BLaER1 (cell line): ENCODE data around the gene TRIM7.

Experiments
- H3K27ac ChIP-seq: shearing (Covaris generic); formaldehyde crosslinking; 2 replicates; pipeline ENCODE4 v1.8.1; 2022
- H3K27me3 ChIP-seq: shearing (Covaris generic); formaldehyde crosslinking; 2 replicates; pipeline ENCODE4 v1.8.1; 2022
- H3K36me3 ChIP-seq: shearing (Covaris generic); formaldehyde crosslinking; 2 replicates; pipeline ENCODE4 v1.8.1; 2022
- H3K4me1 ChIP-seq: shearing (Covaris generic); formaldehyde crosslinking; 2 replicates; pipeline ENCODE4 v1.8.1; 2022
- H3K4me2 ChIP-seq: shearing (Covaris generic); formaldehyde crosslinking; 2 replicates; pipeline ENCODE4 v1.8.1; 2022
- H3K4me3 ChIP-seq: shearing (Covaris generic); formaldehyde crosslinking; 2 replicates; pipeline ENCODE4 v1.8.1; 2022
- H3K9ac ChIP-seq: shearing (Covaris generic); formaldehyde crosslinking; 2 replicates; pipeline ENCODE4 v1.8.1; 2022
- H3K9me3 ChIP-seq: shearing (Covaris generic); formaldehyde crosslinking; 2 replicates; pipeline ENCODE4 v1.8.1; 2022
- H4K20me1 ChIP-seq: shearing (Covaris generic); formaldehyde crosslinking; 2 replicates; pipeline ENCODE4 v1.8.1; 2022
- Cebpa-rat ChIP-seq: shearing (Covaris generic); IDR thresholded peaks from 2 replicates; pipeline ENCODE4 v1.8.1; 2022

TRIM7 gene

DNA sequence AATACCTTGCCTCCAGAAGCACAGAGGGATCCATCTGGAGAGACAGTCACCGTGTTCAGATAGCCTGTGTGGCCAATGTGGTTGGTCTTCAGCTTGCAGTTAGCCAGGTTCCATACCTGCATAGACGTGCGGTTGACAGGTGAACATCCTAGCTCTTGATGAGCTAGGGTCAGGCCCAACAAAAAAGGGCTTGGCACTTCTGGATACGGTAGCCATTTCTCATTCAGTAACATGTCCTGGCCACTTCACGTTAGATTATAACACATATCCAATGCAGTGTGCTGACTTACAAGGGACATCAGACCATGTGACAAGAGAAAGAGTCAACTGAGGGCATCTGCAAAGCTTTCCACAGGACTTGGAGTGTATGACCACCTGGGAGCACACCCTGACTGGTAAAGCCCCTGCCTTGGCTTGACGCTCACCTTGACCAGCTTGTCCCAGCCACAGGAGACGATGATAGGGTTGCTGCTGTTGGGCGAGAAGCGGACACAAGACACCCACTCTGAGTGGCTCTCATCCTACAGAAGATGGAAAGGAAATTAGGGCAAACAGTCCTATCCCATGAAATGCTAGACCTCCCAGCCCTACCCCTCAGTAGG lies 34.2 kb upstream of the TRIM7 start:
- TF ChIP-seq Cebpa-rat: no peak
- no peaks in the 10 kb centered on the region; the same call in 1 of the 2 replicates for H3K27me3 ChIP-seq
- H3K9ac ChIP-seq: no peak overlapping the region
- peaks cover 89% of the 10 kb centered on the region for H3K36me3 ChIP-seq
- H4K20me1 ChIP-seq: peaks cover 93% of the 10 kb centered on the region
- peaks cover 48% of the 10 kb centered on the region for H3K4me1 ChIP-seq
- H3K9me3 ChIP-seq: no peaks in the 10 kb centered on the region
- no peak overlapping the region for H3K27ac ChIP-seq
- H3K4me2 ChIP-seq: peak overlapping the region; percentile 98; the same call in 1 of the 2 replicates
- no peak overlapping the region for H3K4me3 ChIP-seq

DNA sequence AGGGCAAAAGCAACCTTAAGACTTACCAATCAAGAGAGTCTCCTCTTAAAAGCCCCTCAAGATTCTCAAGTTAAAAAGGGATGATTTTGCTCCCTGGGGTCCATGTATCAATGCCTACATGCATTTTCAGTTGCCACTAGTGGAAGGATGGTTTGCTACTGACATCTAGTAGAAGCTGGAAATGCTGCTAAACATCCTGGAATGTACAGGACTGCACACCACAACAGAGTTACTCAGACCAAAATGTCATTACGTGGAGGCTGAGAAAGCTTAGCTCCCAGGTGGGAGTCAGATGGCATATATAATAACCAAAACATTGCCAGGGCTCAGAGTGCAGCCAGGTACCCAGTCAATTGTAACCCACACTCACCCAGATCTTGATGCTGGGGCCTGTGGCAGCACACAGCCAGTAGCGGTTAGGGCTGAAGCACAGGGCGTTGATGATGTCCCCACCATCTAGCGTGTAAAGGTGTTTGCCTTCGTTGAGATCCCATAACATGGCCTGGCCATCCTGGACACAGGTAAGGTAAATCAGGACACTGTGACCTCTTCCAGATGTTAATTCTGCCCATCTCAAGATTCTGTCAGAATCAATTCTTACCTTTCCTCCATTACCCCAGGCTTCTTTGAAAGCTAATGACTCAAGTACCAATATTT lies 32.9 kb upstream of the TRIM7 start:
- H3K4me3 ChIP-seq: no peak overlapping the region
- peaks cover 59% of the 10 kb centered on the region for H3K4me1 ChIP-seq
- H3K9me3 ChIP-seq: no peaks in the 10 kb centered on the region
- no peak overlapping the region for H3K27ac ChIP-seq
- peaks cover 98% of the 10 kb centered on the region for H3K36me3 ChIP-seq
- H4K20me1 ChIP-seq: peaks cover 98% of the 10 kb centered on the region
- TF ChIP-seq Cebpa-rat: no peak
- no peak overlapping the region for H3K9ac ChIP-seq
- no peaks in the 10 kb centered on the region; the same call in 1 of the 2 replicates for H3K27me3 ChIP-seq
- no peak overlapping the region for H3K4me2 ChIP-seq

DNA sequence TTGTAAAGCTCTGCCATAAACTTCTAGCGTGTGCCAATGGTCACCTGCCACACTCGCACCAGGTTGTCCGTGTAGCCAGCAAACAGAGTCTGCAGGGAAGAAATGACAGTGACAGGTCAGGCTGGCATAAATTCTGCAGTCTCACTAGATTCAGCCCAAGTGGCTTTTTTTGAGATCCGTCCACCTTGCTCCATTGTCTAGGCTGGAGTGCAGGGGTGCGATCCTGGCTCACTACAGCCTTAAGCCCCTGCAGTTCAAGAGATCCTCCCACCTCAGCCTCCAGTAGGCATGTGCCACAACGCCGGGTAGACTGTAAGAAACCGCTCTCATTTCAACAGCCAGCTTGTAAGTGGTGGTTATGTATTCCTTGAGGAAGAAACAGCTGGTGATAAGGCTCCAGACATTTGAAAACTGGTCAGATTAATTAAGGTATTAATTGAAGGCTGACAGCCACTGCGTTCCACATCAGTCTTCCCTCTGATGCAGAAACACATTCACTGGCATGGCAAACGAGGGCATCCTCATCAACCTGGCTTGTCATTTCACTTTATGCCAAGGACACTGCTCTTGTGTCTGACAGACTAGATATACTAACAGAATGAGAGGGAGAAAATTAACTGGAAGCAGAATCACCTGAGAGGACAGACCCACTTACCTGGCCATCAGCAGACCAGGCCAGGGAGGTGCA lies 32.1 kb upstream of the TRIM7 start:
- peaks cover 98% of the 10 kb centered on the region for H3K36me3 ChIP-seq
- no peaks in the 10 kb centered on the region for H3K9me3 ChIP-seq
- no peaks in the 10 kb centered on the region; the same call in 1 of the 2 replicates for H3K27me3 ChIP-seq
- no peak overlapping the region for H3K4me3 ChIP-seq
- no peak overlapping the region for H3K9ac ChIP-seq
- peaks cover 96% of the 10 kb centered on the region for H4K20me1 ChIP-seq
- H3K27ac ChIP-seq: no peak overlapping the region
- TF ChIP-seq Cebpa-rat: no peak
- H3K4me1 ChIP-seq: peaks cover 55% of the 10 kb centered on the region
- H3K4me2 ChIP-seq: no peak overlapping the region

DNA sequence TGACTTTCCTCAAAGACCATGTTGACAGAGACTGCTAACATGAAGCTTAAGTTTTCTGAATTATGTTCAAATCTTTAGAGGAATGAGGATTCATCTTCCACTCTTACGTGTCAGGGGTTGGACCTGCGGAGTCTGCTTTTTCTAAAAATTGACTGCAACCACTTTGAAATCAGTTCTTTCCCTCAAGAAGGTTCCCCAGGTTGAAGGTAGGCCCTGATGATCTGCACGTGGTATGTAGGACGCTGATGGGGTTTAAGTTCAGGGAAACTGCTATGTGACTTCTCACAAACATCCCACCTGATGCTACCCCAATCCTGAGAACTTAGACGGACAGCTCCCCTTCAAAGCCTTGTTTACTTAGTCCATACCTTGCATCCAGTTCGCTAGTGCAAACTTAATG lies 31.5 kb upstream of the TRIM7 start:
- H3K9me3 ChIP-seq: no peaks in the 10 kb centered on the region
- peaks cover 51% of the 10 kb centered on the region for H3K4me1 ChIP-seq
- no peaks in the 10 kb centered on the region; the same call in 1 of the 2 replicates for H3K27me3 ChIP-seq
- TF ChIP-seq Cebpa-rat: no peak
- H3K9ac ChIP-seq: no peak overlapping the region
- H3K4me3 ChIP-seq: no peak overlapping the region
- H3K4me2 ChIP-seq: no peak overlapping the region
- peaks cover 98% of the 10 kb centered on the region for H3K36me3 ChIP-seq
- no peak overlapping the region for H3K27ac ChIP-seq
- peaks cover 90% of the 10 kb centered on the region for H4K20me1 ChIP-seq

DNA sequence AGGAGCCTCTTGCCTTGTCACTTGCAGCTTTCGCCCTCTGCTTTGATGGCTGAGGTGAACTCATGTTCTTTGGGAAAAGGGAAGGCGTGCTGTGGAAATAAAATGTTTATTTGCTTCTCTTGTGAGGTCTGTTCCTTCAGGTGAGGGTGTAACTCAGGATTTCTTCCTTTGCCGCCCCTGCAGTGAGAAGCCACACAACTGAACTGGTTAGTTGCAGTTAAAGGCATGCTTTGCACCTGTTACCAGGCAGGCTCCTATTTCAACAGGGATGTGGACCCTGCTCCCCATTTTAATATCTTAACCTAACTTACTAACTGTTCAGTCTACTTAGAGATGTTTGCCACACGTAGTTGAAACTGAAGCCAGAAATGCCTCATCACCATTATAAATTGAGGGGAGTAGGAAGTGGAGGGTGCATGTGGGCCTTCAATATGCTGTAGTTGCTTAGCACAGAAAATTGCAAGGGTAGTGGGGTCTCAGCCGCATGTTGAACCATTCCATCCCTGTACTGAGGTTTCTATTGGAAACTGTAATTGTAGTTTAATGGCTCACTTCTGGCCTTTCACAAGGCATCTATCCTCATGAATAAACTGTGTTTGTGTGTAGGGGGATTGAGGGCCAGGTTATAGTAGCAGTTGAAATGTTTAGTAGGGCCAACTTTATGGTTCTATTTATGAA lies 30.8 kb upstream of the TRIM7 start:
- Histone ChIP-seq H3K4me1 (peaks cover 51% of the 10 kb centered on the region), H3K36me3 (peaks cover 98% of the 10 kb centered on the region), H3K4me3 (no peak overlapping the region), H3K27me3 (no peaks in the 10 kb centered on the region; the same call in 1 of the 2 replicates), H4K20me1 (peaks cover 84% of the 10 kb centered on the region), H3K27ac (peak overlapping the region; percentile 57), H3K4me2 (no peak overlapping the region), H3K9me3 (no peaks in the 10 kb centered on the region), H3K9ac (no peak overlapping the region)
- no peak for TF ChIP-seq Cebpa-rat

DNA sequence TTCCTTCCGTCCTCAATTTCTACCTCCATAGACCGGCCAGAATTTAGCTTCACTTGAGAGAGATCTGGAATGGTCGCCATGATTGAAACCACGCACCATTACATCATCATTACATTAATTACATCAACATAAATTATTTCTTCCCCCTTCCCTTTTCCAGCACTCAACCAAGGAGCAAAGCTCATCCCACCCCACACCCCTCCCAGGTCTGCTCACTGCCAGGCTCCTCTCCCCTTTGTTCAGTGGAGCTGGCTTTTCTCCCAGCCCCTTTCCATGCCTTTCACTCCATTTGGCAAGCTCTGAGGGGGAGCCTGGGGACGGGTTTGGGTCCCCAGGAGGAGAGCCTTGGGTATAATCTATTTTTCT lies 30.3 kb upstream of the TRIM7 start:
- no peak overlapping the region for H3K4me3 ChIP-seq
- H3K27me3 ChIP-seq: no peaks in the 10 kb centered on the region; the same call in 1 of the 2 replicates
- no peak overlapping the region for H3K9ac ChIP-seq
- H3K9me3 ChIP-seq: no peaks in the 10 kb centered on the region
- peaks cover 79% of the 10 kb centered on the region for H4K20me1 ChIP-seq
- peaks cover 52% of the 10 kb centered on the region for H3K4me1 ChIP-seq
- TF ChIP-seq Cebpa-rat: no peak
- no peak overlapping the region for H3K4me2 ChIP-seq
- peak overlapping the region; percentile 57 for H3K27ac ChIP-seq
- peaks cover 97% of the 10 kb centered on the region for H3K36me3 ChIP-seq

DNA sequence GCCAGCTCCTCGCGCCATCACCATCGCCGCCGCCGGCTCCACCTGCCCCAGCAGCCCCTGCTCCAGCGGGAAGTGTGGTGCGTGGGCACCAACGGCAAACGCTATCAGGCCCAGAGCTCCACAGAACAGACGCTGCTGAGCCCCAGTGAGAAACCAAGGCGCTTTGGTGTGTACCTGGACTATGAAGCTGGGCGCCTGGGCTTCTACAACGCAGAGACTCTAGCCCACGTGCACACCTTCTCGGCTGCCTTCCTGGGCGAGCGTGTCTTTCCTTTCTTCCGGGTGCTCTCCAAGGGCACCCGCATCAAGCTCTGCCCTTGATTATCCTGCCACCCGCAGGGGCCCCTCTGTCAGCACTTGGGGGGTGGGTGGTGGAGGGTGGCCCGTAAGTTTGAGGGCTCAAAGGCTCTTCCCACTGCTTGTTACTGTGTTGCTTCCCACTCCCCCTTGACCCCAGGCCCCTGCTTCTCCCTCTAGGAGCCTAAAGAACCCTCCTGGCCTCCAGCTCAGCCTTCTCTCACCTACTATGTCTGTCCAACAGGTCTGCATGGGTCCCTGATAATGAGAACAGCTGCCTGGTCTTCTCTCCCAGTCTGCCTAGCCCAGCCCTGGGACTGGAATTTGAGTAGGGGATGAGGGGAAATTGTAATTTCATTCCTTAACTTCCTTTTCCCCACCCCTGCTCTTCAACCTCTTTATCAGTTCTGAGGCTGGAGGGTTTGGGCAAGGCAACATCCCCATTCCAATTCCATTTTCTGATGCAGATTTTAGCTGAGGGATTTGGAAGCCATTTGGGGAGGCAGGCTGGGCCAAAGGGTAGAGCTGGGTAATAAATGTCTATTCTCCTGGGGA lies 29.7 kb upstream of the TRIM7 start:
- H4K20me1 ChIP-seq: peaks cover 72% of the 10 kb centered on the region
- TF ChIP-seq Cebpa-rat: no peak
- H3K27me3 ChIP-seq: no peaks in the 10 kb centered on the region; the same call in 1 of the 2 replicates
- no peak overlapping the region for H3K9ac ChIP-seq
- H3K36me3 ChIP-seq: peaks cover 90% of the 10 kb centered on the region
- no peak overlapping the region for H3K4me3 ChIP-seq
- no peaks in the 10 kb centered on the region for H3K9me3 ChIP-seq
- peaks cover 53% of the 10 kb centered on the region for H3K4me1 ChIP-seq
- H3K4me2 ChIP-seq: no peak overlapping the region
- peak overlapping the region; percentile 30; the same call in 1 of the 2 replicates for H3K27ac ChIP-seq

DNA sequence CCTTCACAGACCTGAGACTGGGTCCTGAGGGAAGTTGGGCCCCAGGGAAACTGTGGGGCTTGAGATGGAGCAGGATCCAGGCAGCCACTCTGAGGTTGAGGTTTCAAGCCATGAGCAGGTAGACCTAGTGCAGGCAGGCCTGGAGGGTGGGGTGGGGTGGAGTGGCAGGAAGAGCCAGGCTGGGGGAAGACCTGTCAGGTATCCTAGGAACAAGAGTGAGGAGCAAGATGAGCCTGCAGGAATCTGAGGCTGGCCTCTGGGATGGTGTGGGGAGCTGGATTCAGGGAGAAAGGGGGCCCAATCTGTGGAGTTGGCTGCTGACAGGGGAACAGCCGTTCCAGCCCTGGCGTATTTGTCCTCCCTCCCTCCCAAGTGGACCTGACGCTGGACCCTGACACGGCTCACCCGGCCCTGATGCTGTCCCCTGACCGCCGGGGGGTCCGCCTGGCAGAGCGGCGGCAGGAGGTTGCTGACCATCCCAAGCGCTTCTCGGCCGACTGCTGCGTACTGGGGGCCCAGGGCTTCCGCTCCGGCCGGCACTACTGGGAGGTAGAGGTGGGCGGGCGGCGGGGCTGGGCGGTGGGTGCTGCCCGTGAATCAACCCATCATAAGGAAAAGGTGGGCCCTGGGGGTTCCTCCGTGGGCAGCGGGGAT lies 28.9 kb upstream of the TRIM7 start:
- Histone ChIP-seq H3K27me3 (no peaks in the 10 kb centered on the region), H3K4me2 (peak overlapping the region; percentile 45), H3K9ac (0 out of 2 replicates have a peak overlapping the region, but pooled peaks have one; percentile 29), H3K4me1 (peaks cover 53% of the 10 kb centered on the region), H4K20me1 (peaks cover 65% of the 10 kb centered on the region), H3K27ac (peak overlapping the region; percentile 68), H3K9me3 (no peaks in the 10 kb centered on the region), H3K4me3 (no peak overlapping the region), H3K36me3 (peaks cover 83% of the 10 kb centered on the region)
- TF ChIP-seq Cebpa-rat: no peak
